ENCODE data around the gene CTBP1.

CTBP1 gene

GRCh38 chr4:1217366-1217765 lies 31.6 kb downstream of the CTBP1 start:
- H3K9me3 ChIP-seq (ENCODE audit: insufficient read depth, low read length) = no peaks in the 10 kb centered on the region
- H3K27me3 ChIP-seq (ENCODE audit: low read depth, low read length) = no peaks in the 10 kb centered on the region
- no peak overlapping the region for H3K9ac ChIP-seq (ENCODE audit: low read length)
- H4K20me1 ChIP-seq (ENCODE audit: insufficient read depth, low read length) = peaks cover 36% of the 10 kb centered on the region
- no peak overlapping the region for H3K4me3 ChIP-seq (ENCODE audit: low read length)
- peaks cover 52% of the 10 kb centered on the region for H3K4me1 ChIP-seq (ENCODE audit: low read length)
- peaks cover 61% of the 10 kb centered on the region for H3K36me3 ChIP-seq (replicated peaks; ENCODE audit: low read depth, low read length)
- H2AFZ ChIP-seq (ENCODE audit: low read depth, low read length) = no peak overlapping the region
- TF ChIP-seq EZH2phosphoT487 (IDR thresholded peaks at IDR 0.05; ENCODE audit: low read depth) (no peak), CTCF (IDR thresholded peaks at IDR 0.05; ENCODE audit: low read depth, low read length) (no peak)
- no peak overlapping the region for H3K27ac ChIP-seq (ENCODE audit: low read length)
- H3K4me2 ChIP-seq (ENCODE audit: low read length) = no peak overlapping the region
- peaks cover 25% of the 10 kb centered on the region for H3K79me2 ChIP-seq (ENCODE audit: low read length)

- H3K4me2 ChIP-seq (ENCODE audit: low read length) = no peak overlapping the region
- H3K27me3 ChIP-seq (ENCODE audit: low read depth, low read length) = no peaks in the 10 kb centered on the region
- no peaks in the 10 kb centered on the region for H3K9me3 ChIP-seq (ENCODE audit: insufficient read depth, low read length)
- no peak overlapping the region for H3K27ac ChIP-seq (ENCODE audit: low read length)
- H2AFZ ChIP-seq (ENCODE audit: low read depth, low read length) = no peak overlapping the region
- H3K36me3 ChIP-seq (replicated peaks; ENCODE audit: low read depth, low read length) = peaks cover 62% of the 10 kb centered on the region
- H4K20me1 ChIP-seq (ENCODE audit: insufficient read depth, low read length) = peaks cover 36% of the 10 kb centered on the region
- peaks cover 52% of the 10 kb centered on the region for H3K4me1 ChIP-seq (ENCODE audit: low read length)
- H3K79me2 ChIP-seq (ENCODE audit: low read length) = peaks cover 25% of the 10 kb centered on the region
- TF ChIP-seq EZH2phosphoT487 (IDR thresholded peaks at IDR 0.05; ENCODE audit: low read depth) (no peak), CTCF (IDR thresholded peaks at IDR 0.05; ENCODE audit: low read depth, low read length) (no peak)
- H3K4me3 ChIP-seq (ENCODE audit: low read length) = no peak overlapping the region
- H3K9ac ChIP-seq (ENCODE audit: low read length) = no peak overlapping the region
Measured at GRCh38 chr4:1216869-1217294, 32.0 kb downstream of the CTBP1 start.

- TF ChIP-seq EZH2phosphoT487 (IDR thresholded peaks at IDR 0.05; ENCODE audit: low read depth) (no peak), CTCF (IDR thresholded peaks at IDR 0.05; ENCODE audit: low read depth, low read length) (no peak)
- Histone ChIP-seq H3K36me3 (replicated peaks; ENCODE audit: low read depth, low read length) (peaks cover 58% of the 10 kb centered on the region), H3K9ac (ENCODE audit: low read length) (no peak overlapping the region), H2AFZ (ENCODE audit: low read depth, low read length) (no peak overlapping the region), H3K4me2 (ENCODE audit: low read length) (peak overlapping the region; percentile 45; the same call in 1 of the 2 replicates), H3K9me3 (ENCODE audit: insufficient read depth, low read length) (no peaks in the 10 kb centered on the region), H3K27ac (ENCODE audit: low read length) (peak overlapping the region; percentile 71), H4K20me1 (ENCODE audit: insufficient read depth, low read length) (peaks cover 36% of the 10 kb centered on the region), H3K4me3 (ENCODE audit: low read length) (no peak overlapping the region), H3K4me1 (ENCODE audit: low read length) (peaks cover 52% of the 10 kb centered on the region), H3K79me2 (ENCODE audit: low read length) (peaks cover 25% of the 10 kb centered on the region), H3K27me3 (ENCODE audit: low read depth, low read length) (no peaks in the 10 kb centered on the region)
Measured at GRCh38 chr4:1216076-1216614, 32.8 kb downstream of the CTBP1 start.

DNA sequence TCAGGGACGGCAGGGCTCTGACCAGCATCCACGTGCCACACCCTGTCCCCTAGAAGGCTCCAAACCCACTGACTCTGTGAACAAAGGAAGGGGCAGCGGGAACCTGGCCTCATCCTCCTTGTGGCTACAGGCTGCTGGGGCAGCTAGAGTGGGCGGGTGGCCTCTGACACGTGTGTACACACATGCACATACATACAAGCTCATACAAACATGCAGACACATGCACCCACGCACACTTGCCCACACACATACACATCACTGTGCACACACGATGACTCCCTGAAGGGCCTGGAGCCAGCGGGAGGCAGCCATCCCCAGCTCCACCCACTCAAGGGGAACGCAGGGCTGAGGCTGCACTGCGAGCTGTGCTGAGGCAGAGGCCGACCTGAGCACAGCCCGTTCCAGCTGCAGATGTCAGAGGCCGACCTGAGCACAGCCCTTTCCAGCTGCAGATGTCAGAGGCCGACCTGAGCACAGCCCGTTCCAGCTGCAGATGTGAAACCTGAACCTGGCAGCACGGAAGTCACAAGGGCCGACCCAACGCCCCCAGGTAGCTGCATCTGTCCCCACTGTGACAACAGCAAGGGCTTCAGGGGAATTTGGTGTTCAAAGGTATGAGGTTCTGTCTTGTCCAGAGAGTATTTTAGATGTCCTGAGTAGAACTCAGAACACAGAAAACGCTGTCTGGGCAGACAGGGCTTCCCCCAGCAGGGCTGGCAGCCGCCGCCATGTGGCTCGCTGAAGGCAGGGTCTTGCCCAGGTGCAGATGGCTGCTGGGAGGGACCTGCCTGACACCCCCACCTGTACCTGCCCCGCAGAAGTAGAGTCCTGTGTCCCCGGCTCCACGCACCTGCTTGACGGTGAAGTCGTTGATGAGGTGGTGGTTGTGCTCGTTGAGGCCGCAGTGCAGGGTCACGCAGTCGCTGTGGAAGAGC lies 33.5 kb downstream of the CTBP1 start:
- Histone ChIP-seq H2AFZ (ENCODE audit: low read depth, low read length) (no peak overlapping the region), H3K79me2 (ENCODE audit: low read length) (peaks cover 22% of the 10 kb centered on the region), H4K20me1 (ENCODE audit: insufficient read depth, low read length) (peaks cover 36% of the 10 kb centered on the region), H3K9me3 (ENCODE audit: insufficient read depth, low read length) (no peaks in the 10 kb centered on the region), H3K4me1 (ENCODE audit: low read length) (peaks cover 51% of the 10 kb centered on the region), H3K27me3 (ENCODE audit: low read depth, low read length) (no peaks in the 10 kb centered on the region), H3K9ac (ENCODE audit: low read length) (no peak overlapping the region), H3K4me2 (ENCODE audit: low read length) (peak overlapping the region; percentile 45), H3K36me3 (replicated peaks; ENCODE audit: low read depth, low read length) (peaks cover 52% of the 10 kb centered on the region), H3K27ac (ENCODE audit: low read length) (peak overlapping the region; percentile 71), H3K4me3 (ENCODE audit: low read length) (no peak overlapping the region)
- TF ChIP-seq EZH2phosphoT487 (IDR thresholded peaks at IDR 0.05; ENCODE audit: low read depth) (no peak), CTCF (IDR thresholded peaks at IDR 0.05; ENCODE audit: low read depth, low read length) (no peak)
